H1 (cell line): ENCODE results near the gene MAGI1. TPM values are rescaled to one million over a fixed set of nuclear protein-coding genes. Genes with fewer than 3 reads are reported as not detected.

Source experiments
- CTCF ChIA-PET: fragments of 300-600 bp; sonication (Branson Sonifier 250); formaldehyde crosslinking; loops from one replicate; lab custom pipeline; 2021; ENCODE audit not compliant: partially characterized antibody; lab: Charles Lee
- POLR2A ChIA-PET: fragments of 300-600 bp; sonication (Branson Sonifier 250); formaldehyde crosslinking; loops from one replicate; lab custom pipeline; 2021; ENCODE audit warnings: inconsistent platforms; ENCODE audit not compliant: partially characterized antibody; lab: Charles Lee
- DNase-seq, 2 experiments: peaks; one replicate each; pipeline versions ENCODE4 v3.0.0 to v3.0.0-alpha.2; 2010 to 2022; ENCODE audit warnings: low spot score in 2 of 2, low read depth in 1 of 2, mixed read lengths in 1 of 2
- FAIRE-seq: peaks from 2 replicates; lab custom pipeline; 2011; peaks lifted over from hg19 to GRCh38; lab: Jason Lieb, UNC
- H2AFZ ChIP-seq: 2 replicates; pipeline ENCODE4 v1.8.1; 2012; ENCODE audit warnings: low read length, inconsistent platforms
- H2AK5ac ChIP-seq: 2 replicates; pipeline ENCODE4 v1.6.1; 2013; ENCODE audit warnings: low read depth, low read length
- H2BK120ac ChIP-seq: replicated peaks from 2 replicates; pipeline ENCODE3; 2013; ENCODE audit warnings: low read depth, low read length, inconsistent platforms
- H2BK12ac ChIP-seq: 2 replicates; pipeline ENCODE4 v1.6.1; 2013; ENCODE audit warnings: low read depth, low read length
- H2BK15ac ChIP-seq: 2 replicates; pipeline ENCODE4 v1.6.1; 2013; ENCODE audit warnings: low read length
- H2BK20ac ChIP-seq: 2 replicates; pipeline ENCODE4 v1.6.1; 2013; ENCODE audit warnings: low read length
- H2BK5ac ChIP-seq: 2 replicates; pipeline ENCODE4 v1.6.1; 2013; ENCODE audit warnings: low read depth, low read length
- H3K14ac ChIP-seq: 2 replicates; pipeline ENCODE4 v1.6.1; 2013; ENCODE audit warnings: inconsistent platforms; ENCODE audit not compliant: insufficient read length
- H3K18ac ChIP-seq: 2 replicates; pipeline ENCODE4 v1.6.1; 2013; ENCODE audit warnings: low read length; ENCODE audit errors: extremely low read depth
- H3K23ac ChIP-seq: 2 replicates; pipeline ENCODE4 v1.6.1; 2013; ENCODE audit warnings: inconsistent platforms; ENCODE audit not compliant: insufficient read length
- H3K23me2 ChIP-seq: 2 replicates; pipeline ENCODE4 v1.6.1; 2013; ENCODE audit warnings: low read depth, low read length
- H3K27ac ChIP-seq: 2 replicates; pipeline ENCODE4 v1.6.1; 2011; ENCODE audit warnings: low read depth, low read length, inconsistent platforms
- H3K27me3 ChIP-seq, 4 experiments: replicated peaks in 1 of 4; 1 replicate in 1 of 4; 2 replicates in 3 of 4; pipeline versions ENCODE4 v1.6.1 to v1.8.1; 2011 to 2013; ENCODE audit warnings: low read length in 3 of 4, mild to moderate bottlenecking in 3 of 4, inconsistent platforms in 2 of 4, mixed read lengths in 2 of 4, moderate library complexity in 1 of 4; ENCODE audit not compliant: control insufficient read depth in 3 of 4, insufficient read depth in 3 of 4; ENCODE audit errors: extremely low read depth in 1 of 4
- H3K36me3 ChIP-seq, 4 experiments: 2 replicates each; pipeline versions ENCODE4 v1.6.1 to v1.8.1; 2011 to 2013; ENCODE audit warnings: mild to moderate bottlenecking in 4 of 4, low read length in 3 of 4, moderate library complexity in 2 of 4, control low read depth in 1 of 4, inconsistent platforms in 1 of 4; ENCODE audit not compliant: insufficient read depth in 4 of 4, control insufficient read depth in 2 of 4
- H3K4ac ChIP-seq: replicated peaks from 2 replicates; pipeline ENCODE3; 2013; ENCODE audit warnings: low read length, low read depth, mixed read lengths, inconsistent platforms; ENCODE audit not compliant: insufficient read length
- H3K4me1 ChIP-seq, 4 experiments: replicated peaks in 1 of 4; 1 replicate in 1 of 4; 2 replicates in 3 of 4; pipeline versions ENCODE4 v1.6.1 to v1.8.1; 2011 to 2013; ENCODE audit warnings: low read length in 3 of 4, inconsistent platforms in 2 of 4, mixed read lengths in 1 of 4; ENCODE audit not compliant: insufficient read depth in 4 of 4, control insufficient read depth in 3 of 4
- H3K4me2 ChIP-seq, 2 experiments: 2 replicates each; pipeline versions ENCODE4 v1.6.1 to v1.8.1; 2011 to 2013; ENCODE audit warnings: low read depth in 2 of 2, low read length in 2 of 2, control low read depth in 1 of 2, inconsistent platforms in 1 of 2, mild to moderate bottlenecking in 1 of 2; ENCODE audit not compliant: insufficient read depth in 1 of 2
- H3K4me3 ChIP-seq, 4 experiments: fragments of 200-600, 300-600 bp in 1 of 4; sonication (generic), shearing (Covaris generic), sonication (Bioruptor Twin) in 1 of 4; 2 replicates each; pipeline versions ENCODE4 v1.5.1 to v1.8.1; 2011 to 2016; ENCODE audit warnings: low read length in 4 of 4, low read depth in 3 of 4, control low read depth in 2 of 4, inconsistent platforms in 2 of 4, mild to moderate bottlenecking in 2 of 4, mixed read lengths in 1 of 4, moderate library complexity in 1 of 4; ENCODE audit not compliant: insufficient read depth in 2 of 4; ENCODE audit errors: extremely low read depth in 1 of 4
- H3K56ac ChIP-seq: replicated peaks from 2 replicates; pipeline ENCODE3; 2013; ENCODE audit warnings: low read depth, mild to moderate bottlenecking, mixed read lengths, low read length, inconsistent platforms; ENCODE audit not compliant: insufficient read length
- H3K79me1 ChIP-seq: 2 replicates; pipeline ENCODE4 v1.6.1; 2013; ENCODE audit warnings: low read depth, low read length, control low read depth
- H3K79me2 ChIP-seq, 2 experiments: 2 replicates each; pipeline versions ENCODE4 v1.6.1 to v1.8.1; 2012 to 2013; ENCODE audit warnings: low read length in 2 of 2, mild to moderate bottlenecking in 2 of 2, inconsistent platforms in 1 of 2; ENCODE audit not compliant: insufficient read depth in 2 of 2, control insufficient read depth in 1 of 2
- H3K9ac ChIP-seq, 4 experiments: replicated peaks in 1 of 4; 1 replicate in 1 of 4; 2 replicates in 3 of 4; pipeline versions ENCODE4 v1.6.1 to v1.8.1; 2011 to 2013; ENCODE audit warnings: low read depth in 3 of 4, low read length in 3 of 4, control low read depth in 2 of 4, mild to moderate bottlenecking in 2 of 4, moderate library complexity in 2 of 4, inconsistent platforms in 1 of 4; ENCODE audit errors: extremely low read depth in 1 of 4
- H3K9me3 ChIP-seq, 2 experiments: 2 replicates each; pipeline versions ENCODE4 v1.6.1 to v1.8.1; 2012 to 2013; ENCODE audit warnings: mild to moderate bottlenecking in 2 of 2, moderate library complexity in 2 of 2, control low read depth in 1 of 2, inconsistent platforms in 1 of 2, low read depth in 1 of 2, low read length in 1 of 2, mixed read lengths in 1 of 2; ENCODE audit not compliant: insufficient read depth in 2 of 2
- H4K20me1 ChIP-seq, 2 experiments: replicated peaks in 1 of 2; 2 replicates each; pipeline versions ENCODE3 to v1.8.1; 2011 to 2013; ENCODE audit warnings: inconsistent platforms in 2 of 2, low read length in 2 of 2, mild to moderate bottlenecking in 1 of 2; ENCODE audit not compliant: insufficient read depth in 2 of 2, control insufficient read depth in 1 of 2
- H4K5ac ChIP-seq: 2 replicates; pipeline ENCODE4 v1.6.1; 2013; ENCODE audit warnings: low read length, low read depth, mixed read lengths, inconsistent platforms; ENCODE audit not compliant: insufficient read length
- H4K8ac ChIP-seq: 2 replicates; pipeline ENCODE4 v1.8.0; 2013; ENCODE audit warnings: mild to moderate bottlenecking, moderate library complexity, low read length, inconsistent platforms; ENCODE audit not compliant: insufficient read depth; ENCODE audit errors: extremely low read depth
- H4K91ac ChIP-seq: replicated peaks from 2 replicates; pipeline ENCODE3; 2013; ENCODE audit warnings: low read length, mixed read lengths, inconsistent platforms; ENCODE audit not compliant: insufficient read length
- CBX5 ChIP-seq: fragments of 300-800, 300-1000 bp; sonication (generic); IDR thresholded peaks from 2 replicates; pipeline ENCODE4 v1.7.1; 2016; ENCODE audit warnings: antibody characterized with exemption, low read length, low read depth
- CHD2 ChIP-seq: IDR thresholded peaks from 2 replicates; pipeline ENCODE4 v1.6.1; 2012; ENCODE audit warnings: low read length, improper control_type of control experiment
- GABPA ChIP-seq: IDR thresholded peaks from 2 replicates; pipeline ENCODE4 v1.6.1; 2011; ENCODE audit warnings: mild to moderate bottlenecking, low read length, moderate library complexity, borderline replicate concordance; ENCODE audit not compliant: insufficient read depth
- GTF2F1 ChIP-seq: IDR thresholded peaks from 2 replicates; pipeline ENCODE4 v1.6.1; 2012; ENCODE audit warnings: low read depth, low read length, improper control_type of control experiment, borderline replicate concordance
- JUN ChIP-seq: IDR thresholded peaks from 2 replicates; pipeline ENCODE4 v1.6.1; 2011; ENCODE audit warnings: low read depth, mild to moderate bottlenecking, improper control_type of control experiment, low read length
- PHF8 ChIP-seq: fragments of 200-600 bp; sonication (generic); conservative IDR thresholded peaks from 2 replicates; pipeline ENCODE4 v1.7.1; 2012; ENCODE audit warnings: low read depth, mild to moderate bottlenecking, inconsistent platforms, low read length, moderate library complexity
- RBBP5 ChIP-seq: IDR thresholded peaks from 2 replicates; pipeline ENCODE4 v1.7.1; 2012; ENCODE audit warnings: low read depth, mild to moderate bottlenecking, inconsistent platforms, low read length, moderate library complexity, borderline replicate concordance
- SAP30 ChIP-seq: fragments of 300-600 bp; sonication (generic); IDR thresholded peaks from 2 replicates; pipeline ENCODE4 v1.7.1; 2012; ENCODE audit warnings: low read length, moderate library complexity, mild to moderate bottlenecking, inconsistent platforms; ENCODE audit not compliant: insufficient read depth, insufficient replicate concordance
- SP4 ChIP-seq: IDR thresholded peaks from 2 replicates; pipeline ENCODE4 v1.6.1; 2012; ENCODE audit warnings: low read length, inconsistent platforms
- SRF ChIP-seq: IDR thresholded peaks from 2 replicates; pipeline ENCODE4 v1.6.1; 2011; ENCODE audit warnings: mild to moderate bottlenecking, low read depth, low read length, moderate library complexity
- TAF1 ChIP-seq: IDR thresholded peaks from 2 replicates; pipeline ENCODE4 v1.6.1; 2011; ENCODE audit warnings: mild to moderate bottlenecking, low read depth, low read length
- TBP ChIP-seq: IDR thresholded peaks from 2 replicates; pipeline ENCODE4 v1.6.1; 2011; ENCODE audit warnings: low read depth, low read length, improper control_type of control experiment
- WGBS, 2 experiments: shearing (Covaris generic) in 1 of 2; methylation state at CpG; one replicate each; pipeline versions ENCODE4 v1.1.6 to v1.1.7; 2013 to 2015; ENCODE audit warnings: low lambda C conversion rate in 2 of 2, mixed read lengths in 2 of 2, inconsistent platforms in 1 of 2, low coverage in 1 of 2, missing lambda C conversion rate in 1 of 2; ENCODE audit not compliant: insufficient replicate concordance in 2 of 2, insufficient coverage in 1 of 2, insufficient read length in 1 of 2; ENCODE audit errors: extremely low coverage in 1 of 2, missing lambda C conversion rate in 1 of 2; 5-methylcytosine and 5-hydroxymethylcytosine counted together
- polyA plus RNA-seq, 7 experiments: library from polyadenylated mRNA; depleted of rRNA in 3 of 7; stranded (reverse) in 5 of 7; unstranded in 2 of 7; fragments of >200 nt in 5 of 7; fragments of 200-250 nt in 2 of 7; gene quantifications; 1 replicate in 5 of 7; 2 replicates in 1 of 7; 4 replicates in 1 of 7; pipeline versions ENCODE4 v1.2.1 to v1.2.3, GENCODE V29; 2011 to 2013; ENCODE audit warnings: missing spikeins in 2 of 7, mixed read lengths in 2 of 7
- total RNA-seq: library from RNA; stranded (reverse); fragmentation: NEBNext Ultra II Directional; extraction: Animal tissue kit (Norgen Biotek cat#: 25700); gene quantifications from 2 replicates; pipeline ENCODE4 v1.2.1, GENCODE V29; 2021

Gene MAGI1
- total and polyA plus RNA-seq, 2 of the 8 experiments (the other 6 are each of a cell fraction or from before 2014, with no cell fraction given), result 19.8 to 78.0 TPM

DNA sequence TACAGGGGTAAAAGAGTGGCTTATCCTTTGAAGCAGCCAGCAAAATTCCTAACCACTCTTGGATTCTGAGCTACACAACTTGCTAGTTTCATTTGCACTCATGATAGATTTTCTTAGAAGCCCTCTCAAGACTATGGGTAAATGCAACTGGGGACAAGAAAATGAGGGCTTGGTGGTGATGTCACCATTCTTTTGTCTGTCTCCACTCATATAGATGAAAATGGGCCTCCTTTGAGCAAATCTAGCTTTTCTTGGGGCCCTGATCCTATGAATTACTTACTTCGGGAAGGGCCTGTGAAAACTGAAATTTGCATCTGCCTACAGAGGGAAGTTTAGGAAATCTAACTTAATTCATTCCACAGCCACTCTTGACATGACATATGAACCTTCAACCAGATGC lies 486.3 kb downstream of the MAGI1 start:
- Histone ChIP-seq H2AFZ (no peak overlapping the region), H2AK5ac (no peak overlapping the region), H3K56ac (no peak overlapping the region), H3K23ac (no peak overlapping the region), H4K8ac (no peak overlapping the region), H3K4me1 (peaks cover 4 to 15% (median 10%) of the 10 kb centered on the region in 4 experiments), H3K4me2 (no peak overlapping the region), H2BK20ac (no peak overlapping the region), H3K27me3 (no peaks in the 10 kb centered on the region), H3K79me1 (peaks cover 3% of the 10 kb centered on the region; the same call in 1 of the 2 replicates), H3K79me2 (peaks cover 3 to 61% of the 10 kb centered on the region in 2 experiments; a peak in 3 of 4 replicates), H3K18ac (no peak overlapping the region), H4K5ac (no peak overlapping the region), H4K20me1 (peaks cover 5 to 14% of the 10 kb centered on the region in 2 experiments), H3K4me3 (no peak overlapping the region), H3K4ac (no peak overlapping the region), H3K9me3 (no peaks in the 10 kb centered on the region), H3K9ac (no peak overlapping the region), H3K14ac (no peak overlapping the region), H4K91ac (no peak overlapping the region), H3K27ac (no peak overlapping the region), H2BK120ac (no peak overlapping the region), H2BK15ac (no peak overlapping the region), H2BK12ac (no peak overlapping the region), H3K23me2 (peaks cover 6% of the 10 kb centered on the region), H2BK5ac (no peak overlapping the region), H3K36me3 (no peaks in the 10 kb centered on the region)
- DNase-seq (no peak), FAIRE-seq (no peak)
- TF ChIP-seq GABPA, result no peak
- TF ChIP-seq GTF2F1, result no peak
- TF ChIP-seq SAP30, result no peak
- no peak for TF ChIP-seq TAF1
- no peak for TF ChIP-seq SRF
- TF ChIP-seq PHF8, result no peak
- no peak for TF ChIP-seq RBBP5
- no peak for TF ChIP-seq SP4
- no peak for TF ChIP-seq CHD2
- TF ChIP-seq TBP, result no peak
- TF ChIP-seq JUN, result no peak
- no peak for TF ChIP-seq CBX5
- 88% methylated on average over 1 of the region's 1 CpG; no CpG with 5 or more reads in 1 of the 2 experiments for WGBS, 2 experiments
- ChIA-PET CTCF (interaction anchor here (0.9 to 1.5 kb wide), 4 partner anchors 9 to 134 kb away, joined by 3 to 5 read pairs (median 4); no protein-coding TSS in a partner anchor), POLR2A (interaction anchor here (0.6 to 2.0 kb wide), 3 partner anchors 11 to 84 kb away, joined by 3 to 10 read pairs (median 3); no protein-coding TSS in a partner anchor)
